C4-2B (cell line): ENCODE results near the gene PTPRB.

ENCODE experiments used
- CTCF ChIP-seq: fragments of 450-650 bp; conservative IDR thresholded peaks from 2 replicates; pipeline ENCODE4 v1.5.1; 2017; ENCODE audit warnings: mild to moderate bottlenecking
- ZFX ChIP-seq: fragments of 450-650 bp; IDR thresholded peaks from 2 replicates; pipeline ENCODE4 v1.6.1; 2017

- TF ChIP-seq CTCF (no peak), ZFX (no peak)
Measured at GRCh38 chr12:70598467-70599193, 38.6 kb downstream of the PTPRB start.
